HG03064 (cell line): ENCODE data around the gene SEC14L6.
"Not testable (repeated sequence)": the region's sequence is repeated elsewhere in the genome, so short reads cannot be mapped to it uniquely, and the experiment has no call there.

ENCODE experiments used
- ATAC-seq: cut with Tn5 transposase; IDR thresholded peaks from one replicate; pipeline ENCODE4 v1.9.1; 2021; ENCODE audit warnings: low read depth; ENCODE audit not compliant: unreplicated experiment

The SEC14L6 gene

DNA sequence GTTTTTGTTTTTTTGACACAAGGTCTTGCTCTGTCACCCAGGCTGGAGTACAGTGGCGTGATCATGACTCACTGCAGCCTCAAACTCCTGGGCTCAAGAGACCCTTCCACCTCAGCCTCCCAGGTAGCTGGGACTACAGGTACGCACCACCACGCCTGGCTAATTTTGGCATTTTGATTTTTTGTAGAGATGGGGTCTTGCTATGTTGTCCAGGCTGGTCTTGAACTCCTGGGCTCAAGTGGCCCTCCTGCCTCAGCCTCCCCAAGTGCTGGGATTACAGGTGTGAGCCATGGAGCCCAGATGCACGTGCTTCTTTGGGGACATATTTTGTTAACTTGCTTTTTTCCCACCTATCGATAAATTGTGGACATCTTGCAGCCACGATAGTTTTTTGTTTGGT lies 20.7 kb upstream of the SEC14L6 start:
- not testable (repeated sequence) for ATAC-seq

DNA sequence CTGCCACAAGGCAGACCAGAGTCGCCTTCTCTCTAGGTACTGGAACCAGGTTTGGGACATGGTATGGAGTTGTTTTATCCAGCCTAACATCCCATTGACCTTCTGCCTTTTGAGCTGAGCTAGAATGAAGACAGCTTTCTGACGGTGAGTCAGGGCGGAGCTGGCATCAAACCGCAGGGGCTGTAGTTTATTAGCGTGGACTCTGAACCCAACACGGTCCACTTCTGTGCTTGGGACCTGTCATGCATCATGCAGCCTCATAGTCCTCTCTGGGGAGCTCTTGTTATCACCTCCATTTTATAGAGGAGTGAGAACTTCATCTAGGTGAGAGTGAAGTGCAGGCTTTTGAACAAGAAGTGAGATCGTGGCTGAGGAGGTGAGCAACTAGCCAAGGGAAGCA lies 19.6 kb upstream of the SEC14L6 start:
- ATAC-seq = no peak

DNA sequence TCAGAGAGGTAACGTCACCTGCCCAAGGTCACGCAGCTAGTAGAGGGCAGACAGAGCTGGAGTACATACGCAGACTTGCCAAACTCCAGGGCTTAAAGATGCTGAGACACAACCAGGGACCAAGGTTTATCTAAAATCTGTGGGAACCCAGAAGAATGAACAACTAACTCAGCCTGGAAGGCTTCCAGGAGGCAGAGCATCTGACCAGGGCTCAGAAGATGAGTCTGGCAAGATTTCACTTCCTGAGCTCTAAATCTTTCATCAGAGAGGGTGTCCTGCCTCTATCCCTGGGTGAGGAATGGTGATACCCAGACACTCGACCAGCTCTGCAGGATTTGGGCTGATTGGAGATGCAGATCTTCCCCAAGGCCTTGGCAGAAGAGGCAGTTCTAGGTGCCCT lies 18.8 kb upstream of the SEC14L6 start:
- ATAC-seq = no peak

DNA sequence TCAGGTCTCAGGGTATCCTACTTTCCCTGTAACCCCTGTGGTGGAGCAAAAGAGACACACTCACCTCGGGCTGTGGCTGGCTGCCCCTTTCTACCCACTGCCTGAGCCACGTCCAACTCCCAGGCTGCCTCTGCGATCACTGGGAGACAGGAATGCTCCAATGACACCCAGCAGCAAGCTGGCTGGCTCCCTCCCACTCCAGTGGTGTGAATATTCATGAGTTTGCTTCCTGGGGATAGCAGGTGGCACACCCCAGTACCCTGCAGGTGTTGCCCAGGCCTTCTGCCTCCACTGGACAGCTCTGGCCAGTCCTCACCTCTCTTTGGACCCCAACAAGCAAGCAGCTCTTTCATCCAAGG lies 18.2 kb upstream of the SEC14L6 start:
- ATAC-seq = no peak

DNA sequence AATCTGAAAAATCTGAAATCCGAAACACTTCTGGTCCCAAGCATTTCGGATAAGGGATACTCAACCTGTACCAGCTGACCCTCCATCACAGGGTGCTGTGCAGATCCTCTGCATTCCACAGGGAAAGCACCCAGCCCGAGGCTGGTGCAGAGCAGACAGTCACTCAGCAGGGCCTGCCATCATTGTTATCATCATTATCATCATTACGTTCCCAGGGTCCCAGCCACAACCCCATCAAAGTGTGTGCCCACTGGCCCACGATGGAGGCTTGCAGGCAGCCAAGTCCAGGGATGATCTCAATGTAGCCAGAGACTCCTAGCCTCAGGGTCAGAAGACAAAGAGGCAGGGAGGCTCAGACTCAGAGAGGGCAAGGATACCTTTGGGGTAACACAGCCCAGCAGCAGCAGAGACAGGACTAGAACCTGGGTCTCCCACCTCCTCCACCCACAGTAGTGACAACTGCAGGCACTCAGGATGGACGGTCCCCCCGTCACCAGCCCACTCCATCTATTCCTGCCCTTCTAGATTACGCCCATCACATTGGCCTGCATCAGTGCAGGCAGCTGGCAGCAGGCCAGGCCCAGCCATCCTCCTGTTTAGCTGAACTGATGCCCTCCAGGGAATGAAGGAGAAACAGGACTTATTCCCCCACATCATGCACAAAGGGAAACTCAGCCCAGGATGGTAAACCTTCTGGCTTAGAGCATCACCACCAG lies 17.7 kb upstream of the SEC14L6 start:
- ATAC-seq = no peak

DNA sequence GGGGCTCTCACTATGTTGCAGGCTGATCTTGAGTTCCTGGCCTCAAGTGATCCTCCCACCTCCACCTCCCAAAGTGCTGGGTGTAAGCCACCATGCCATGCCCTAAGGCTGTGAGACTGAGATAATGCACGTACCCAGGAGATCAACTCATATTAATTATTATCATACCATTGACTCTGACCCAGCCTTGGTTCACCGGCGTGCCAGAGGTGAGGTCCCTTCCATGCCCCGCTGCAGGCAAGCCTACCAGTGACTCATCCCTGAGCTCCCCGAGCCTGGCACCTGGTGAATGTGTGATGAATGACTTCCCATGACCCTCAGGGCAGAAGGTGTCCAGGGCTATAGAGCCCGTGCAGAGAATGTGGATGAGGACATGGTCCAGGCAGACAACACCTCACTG lies 15.8 kb upstream of the SEC14L6 start:
- ATAC-seq = no peak

DNA sequence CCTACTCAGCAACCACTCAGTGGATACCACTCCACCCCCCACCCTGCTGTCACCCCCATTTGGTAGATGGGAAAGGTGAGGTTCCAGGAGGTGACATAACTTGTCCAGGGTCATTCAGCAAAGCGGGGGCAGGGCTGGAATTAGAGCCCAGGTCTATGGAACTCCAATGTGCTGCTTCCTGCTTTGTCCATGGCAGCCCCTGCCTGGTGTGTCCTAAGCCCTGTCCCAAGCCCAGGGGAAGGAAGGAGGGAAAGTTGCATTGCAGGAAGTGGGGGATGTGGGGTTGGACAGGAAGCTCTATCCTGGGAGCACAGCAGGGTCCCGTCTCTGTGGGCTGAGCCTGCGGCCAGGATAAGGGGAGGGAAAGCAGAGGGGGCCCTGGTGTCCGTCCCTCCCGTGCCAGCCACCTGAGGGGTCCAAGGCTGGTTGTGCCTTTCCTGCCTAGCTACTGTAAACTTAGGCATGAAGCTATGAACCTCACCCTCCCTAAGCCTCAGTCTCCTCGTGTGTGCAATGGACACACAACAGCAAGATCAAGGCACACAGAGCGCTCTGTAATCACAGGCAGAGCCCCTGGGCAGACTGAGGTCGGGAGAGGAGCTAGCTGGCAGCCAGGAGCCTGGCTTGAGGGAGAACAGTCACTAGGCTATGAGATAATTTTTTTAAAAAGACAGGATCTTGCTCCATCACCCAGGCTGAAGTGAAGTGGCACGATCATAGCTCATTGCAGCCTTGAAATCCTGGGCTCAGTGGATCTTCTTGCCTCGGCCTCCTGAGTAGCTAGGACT lies 15.1 kb upstream of the SEC14L6 start:
- ATAC-seq = no peak

DNA sequence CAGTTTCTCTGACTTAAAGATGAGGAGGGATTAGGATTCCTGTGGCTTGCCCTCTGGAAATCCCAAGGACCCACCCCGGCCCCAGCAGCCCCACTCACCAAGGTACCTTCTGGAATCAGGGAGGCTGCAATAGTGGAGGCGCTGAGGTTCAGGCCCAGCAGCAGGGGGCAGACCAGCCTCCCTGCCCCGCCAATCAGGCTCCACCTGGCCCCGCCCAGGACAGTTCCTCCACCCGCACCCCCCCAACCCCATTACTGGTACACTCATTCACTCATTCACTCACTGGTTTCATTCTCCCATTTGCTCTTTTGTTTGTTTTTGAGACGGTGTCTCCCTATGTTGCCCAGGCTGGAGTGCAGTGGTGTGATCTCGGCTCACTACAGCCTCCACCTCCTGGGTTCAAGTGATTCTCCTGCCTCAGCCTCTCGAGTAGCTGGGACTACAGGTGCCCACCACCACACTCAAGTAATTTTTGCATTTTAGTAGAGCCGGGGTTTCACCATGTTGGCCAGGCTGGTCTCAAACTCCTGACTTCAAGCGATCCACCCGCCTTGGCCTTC lies 14.2 kb upstream of the SEC14L6 start:
- not testable (repeated sequence) for ATAC-seq

DNA sequence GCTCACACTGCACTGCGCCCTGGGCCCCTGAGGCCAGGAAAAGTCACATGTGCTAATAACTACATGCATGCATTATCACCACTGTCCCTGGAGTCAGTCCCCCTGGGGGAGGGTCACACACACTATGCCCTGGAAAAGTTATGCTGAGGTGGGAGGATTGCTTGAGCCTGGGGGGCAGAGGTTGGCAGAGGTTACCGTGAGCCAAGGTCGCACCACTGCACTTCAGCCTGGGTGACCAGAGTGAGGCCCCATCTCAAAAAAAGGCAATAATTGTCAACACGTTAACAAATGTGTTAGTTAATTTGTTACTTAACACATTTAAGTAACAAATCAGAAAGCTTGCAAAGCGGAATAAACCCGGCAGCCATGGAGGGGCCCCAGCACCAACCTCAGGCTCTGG lies 13.3 kb upstream of the SEC14L6 start:
- no peak for ATAC-seq

DNA sequence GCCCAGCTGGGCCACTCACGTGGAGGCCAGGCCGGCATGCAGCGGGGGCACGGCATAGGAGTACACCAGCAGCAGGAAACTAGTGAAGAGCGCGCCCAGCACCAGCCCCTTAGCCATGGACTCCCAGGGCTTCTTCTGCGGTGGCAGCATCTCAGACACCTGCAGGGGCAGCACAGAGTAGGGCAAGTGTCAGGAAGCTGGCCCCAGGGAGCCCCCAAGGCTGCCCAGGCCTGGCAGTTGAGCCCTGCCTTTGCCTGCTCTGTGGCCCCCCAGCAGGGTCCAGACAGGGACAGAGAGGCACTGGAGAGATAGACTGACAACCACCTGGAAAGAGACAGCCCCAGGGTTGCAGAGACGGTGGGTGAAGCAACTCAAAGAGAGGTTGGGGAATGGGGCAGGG lies 10.7 kb upstream of the SEC14L6 start:
- ATAC-seq = no peak

DNA sequence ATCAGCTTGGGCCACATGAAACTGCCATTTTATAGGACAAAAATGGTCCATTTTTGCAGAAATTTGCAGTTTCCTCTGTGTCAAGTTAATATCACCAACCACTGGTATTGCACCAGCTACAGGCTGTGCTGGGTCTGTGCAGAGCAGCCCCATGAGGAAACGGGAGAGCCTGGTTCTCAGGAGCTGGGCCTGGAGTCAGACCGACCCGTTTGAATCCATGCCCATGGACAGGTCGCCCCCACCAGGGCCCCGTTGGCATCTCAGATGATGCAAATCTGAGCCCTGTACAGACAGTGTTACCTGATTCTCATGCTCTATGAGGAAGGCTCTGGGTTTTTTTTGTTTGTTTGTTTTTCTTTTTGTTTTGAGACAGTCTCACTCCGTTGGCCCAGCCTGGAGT lies 9.8 kb upstream of the SEC14L6 start:
- ATAC-seq = no peak

DNA sequence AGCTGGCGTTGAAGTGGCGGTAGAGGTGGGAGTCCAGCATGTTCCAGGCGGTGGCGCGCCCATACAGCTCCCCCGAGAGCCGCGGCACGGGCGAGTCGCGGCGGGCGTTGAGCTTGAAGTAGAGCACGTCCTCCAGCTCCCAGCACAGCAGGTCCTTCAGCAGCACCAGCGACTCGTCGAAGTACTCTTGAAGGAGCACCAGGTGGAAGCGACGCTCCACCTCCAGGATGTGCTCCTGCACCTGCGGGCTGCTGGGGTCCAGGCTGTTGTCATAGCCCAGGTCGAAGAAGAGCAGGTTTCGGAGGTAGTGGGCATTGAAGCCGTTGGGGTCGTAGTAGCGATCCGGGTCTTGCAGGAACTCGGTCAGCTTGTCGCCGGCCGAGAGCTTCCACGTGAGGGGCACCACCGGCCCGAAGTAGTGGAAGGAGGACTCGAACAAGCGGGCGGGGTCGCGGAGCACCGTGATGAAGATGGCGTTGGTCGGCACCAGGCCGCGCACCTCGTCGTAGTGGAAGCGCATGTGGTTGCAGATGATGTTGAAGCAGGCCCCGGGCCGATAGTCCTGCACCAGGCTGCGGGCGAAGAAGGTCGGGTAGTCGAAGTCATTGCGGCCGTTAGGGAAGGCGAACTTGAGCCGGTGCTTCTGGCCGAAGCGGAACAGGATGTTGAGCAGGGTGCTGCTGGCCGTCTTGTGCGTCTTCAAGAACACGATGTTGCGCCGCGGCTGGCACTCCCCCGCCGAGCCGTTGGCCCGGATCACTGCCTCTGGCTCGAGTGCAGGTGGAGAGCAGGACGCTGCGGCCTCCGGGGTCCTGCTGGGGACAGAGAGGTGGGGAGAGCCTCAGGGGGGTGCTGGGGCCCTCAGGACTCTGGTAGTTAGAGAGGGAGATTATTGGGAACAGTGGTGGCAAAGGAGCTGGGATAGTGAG lies 9.0 kb upstream of the SEC14L6 start:
- ATAC-seq = no peak

DNA sequence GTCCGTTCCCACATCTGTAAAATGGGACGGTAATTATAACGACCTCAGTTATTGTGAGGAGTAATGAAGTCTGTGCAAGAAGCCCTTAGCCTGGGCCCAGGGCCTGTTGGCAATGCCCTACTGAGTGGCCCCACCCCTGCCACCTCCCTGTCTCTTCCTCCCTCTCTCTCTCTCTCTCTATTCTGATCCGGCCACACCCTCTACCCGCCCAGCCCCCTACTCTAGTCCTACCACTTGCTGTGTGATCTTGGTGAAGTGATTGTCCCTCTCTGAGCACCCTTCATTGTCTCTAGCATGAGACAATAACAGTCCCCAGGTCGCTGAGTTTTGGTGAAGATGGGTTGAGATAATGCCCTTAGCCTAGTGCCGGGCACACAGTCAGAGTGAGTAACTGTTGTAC lies 7.4 kb upstream of the SEC14L6 start:
- ATAC-seq = no peak

DNA sequence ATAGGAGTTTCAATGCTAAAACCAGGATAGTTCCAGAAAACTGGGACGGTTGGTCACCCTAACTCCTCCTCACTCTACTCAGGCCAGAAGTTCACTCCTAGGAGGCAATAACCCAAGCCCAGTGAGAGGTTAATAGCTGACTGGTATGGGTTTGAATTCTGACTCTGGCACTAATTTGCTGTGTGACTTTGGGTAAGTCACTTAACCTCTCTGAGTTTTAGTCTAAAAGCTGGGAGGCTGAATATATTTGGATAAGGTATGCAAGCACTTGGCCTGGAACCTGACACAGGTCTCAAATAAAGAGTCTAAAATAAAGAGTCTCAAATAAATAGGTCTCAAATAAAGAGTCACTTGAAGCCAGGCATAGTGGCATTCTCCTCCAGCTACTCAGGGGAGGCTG lies 6.2 kb upstream of the SEC14L6 start:
- no peak for ATAC-seq

DNA sequence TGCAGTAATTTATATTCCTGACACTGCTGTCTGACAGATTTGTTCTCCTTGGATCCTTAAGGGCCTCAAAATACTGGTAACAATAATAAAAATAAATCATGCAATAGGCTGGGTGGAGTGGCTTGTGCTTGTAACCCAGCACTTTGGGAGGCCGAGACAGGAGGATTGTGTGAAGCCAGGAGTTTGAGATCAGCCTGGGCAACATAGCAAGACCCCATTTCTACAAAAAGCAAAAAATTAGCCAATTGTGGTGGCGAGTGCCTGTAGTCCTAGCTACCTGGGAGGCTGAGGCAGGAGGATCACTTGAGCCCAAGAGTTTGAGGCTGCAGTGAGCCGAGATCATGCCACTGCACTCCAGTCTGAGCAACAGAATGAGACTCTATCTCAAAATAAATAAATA lies 5.3 kb upstream of the SEC14L6 start:
- not testable (repeated sequence) for ATAC-seq

DNA sequence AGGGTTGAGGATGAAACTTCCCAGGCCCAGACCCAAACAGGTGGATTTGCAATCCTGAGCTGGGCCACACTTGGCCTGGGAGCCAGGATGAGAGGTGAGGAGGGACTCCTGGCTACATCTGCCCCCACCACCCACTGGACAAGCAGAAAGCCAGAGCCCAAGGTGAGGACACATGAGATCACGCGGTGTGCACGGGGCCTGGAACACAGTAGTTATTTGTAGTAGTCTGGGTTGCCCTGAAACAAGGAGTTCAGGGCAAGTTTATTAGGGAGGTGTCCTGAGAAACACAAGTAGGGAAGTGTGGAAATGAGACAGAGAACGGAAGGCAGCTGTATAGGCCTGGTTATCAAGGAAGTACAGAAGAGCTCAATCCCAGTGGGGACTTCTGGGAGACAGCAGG lies 647 bp upstream of the SEC14L6 start:
- ATAC-seq = no peak

DNA sequence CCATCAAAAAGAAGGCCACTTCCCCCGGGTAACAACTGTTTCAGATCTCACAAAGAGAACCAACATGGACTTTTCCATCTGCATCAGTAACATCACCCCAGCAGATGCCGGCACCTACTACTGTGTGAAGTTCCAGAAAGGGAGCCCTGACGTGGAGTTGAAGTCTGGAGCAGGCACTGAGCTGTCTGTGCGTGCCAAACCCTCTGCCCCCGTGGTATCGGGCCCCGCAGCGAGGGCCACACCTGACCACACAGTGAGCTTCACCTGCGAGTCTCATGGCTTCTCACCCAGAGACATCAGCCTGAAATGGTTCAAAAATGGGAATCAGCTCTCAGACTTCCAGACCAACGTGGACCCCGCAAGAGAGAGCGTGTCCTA lies 3.7 kb downstream of the SEC14L6 start:
- no peak for ATAC-seq

DNA sequence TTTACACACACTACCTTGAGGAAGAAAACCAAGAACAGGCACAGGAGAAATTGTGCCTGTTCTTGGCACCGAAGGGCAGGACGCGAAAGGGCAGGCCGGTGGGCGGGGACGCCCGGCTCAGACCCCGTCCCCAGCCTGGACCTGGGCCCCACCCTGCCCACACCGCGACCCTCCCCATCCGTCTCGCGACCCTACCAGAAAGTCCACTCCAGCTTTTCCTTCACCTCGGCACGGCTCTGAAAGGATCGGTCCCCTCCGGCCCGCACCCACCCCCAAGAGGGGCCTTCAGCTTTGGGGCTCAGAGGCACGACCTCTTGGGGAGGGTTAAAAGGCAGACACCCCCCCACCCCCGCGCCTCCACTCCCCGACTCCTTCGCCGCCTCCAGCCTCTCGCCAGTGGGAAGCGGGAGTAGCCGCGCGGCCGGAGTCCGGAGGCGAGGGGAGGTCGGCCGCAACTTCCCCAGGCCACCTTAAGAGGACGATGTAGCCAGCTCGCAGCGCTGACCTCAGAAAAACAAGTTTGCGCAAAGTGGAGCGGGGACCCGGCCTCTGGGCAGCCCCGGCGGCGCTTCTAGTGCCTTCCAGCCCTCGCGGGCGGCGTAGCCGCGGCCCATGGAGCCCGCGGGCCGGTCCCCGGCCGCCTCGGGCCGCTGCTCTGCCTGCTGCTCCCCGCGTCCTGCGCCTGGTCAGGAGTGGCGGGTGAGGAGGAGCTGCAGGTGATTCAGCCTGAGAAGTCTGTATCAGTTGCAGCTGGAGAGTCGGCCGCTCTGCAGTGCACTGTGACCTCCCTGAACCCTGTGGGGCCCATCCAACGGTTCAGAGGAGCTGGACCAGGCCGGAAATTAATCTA lies 4.4 kb downstream of the SEC14L6 start:
- no peak for ATAC-seq

DNA sequence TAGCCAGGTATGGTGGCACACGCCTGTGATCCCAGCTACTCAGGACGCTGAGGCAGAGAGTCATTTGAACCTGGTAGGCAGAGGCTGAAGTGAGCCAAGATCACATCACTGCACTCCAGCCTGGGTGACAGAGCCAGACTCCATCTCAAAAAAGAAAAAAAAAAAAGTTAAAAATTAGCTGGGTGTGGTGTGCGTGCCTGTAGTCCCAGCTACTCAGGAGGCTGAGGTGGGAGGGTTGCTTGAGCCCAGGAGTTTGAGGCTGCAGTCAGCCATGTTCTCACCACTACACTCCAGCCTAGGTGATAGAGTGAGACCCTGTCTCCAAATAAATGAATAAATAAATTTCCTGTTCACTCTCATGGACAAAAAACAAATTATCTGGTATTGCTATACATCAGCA lies 5.0 kb downstream of the SEC14L6 start:
- ATAC-seq = not testable (repeated sequence)

DNA sequence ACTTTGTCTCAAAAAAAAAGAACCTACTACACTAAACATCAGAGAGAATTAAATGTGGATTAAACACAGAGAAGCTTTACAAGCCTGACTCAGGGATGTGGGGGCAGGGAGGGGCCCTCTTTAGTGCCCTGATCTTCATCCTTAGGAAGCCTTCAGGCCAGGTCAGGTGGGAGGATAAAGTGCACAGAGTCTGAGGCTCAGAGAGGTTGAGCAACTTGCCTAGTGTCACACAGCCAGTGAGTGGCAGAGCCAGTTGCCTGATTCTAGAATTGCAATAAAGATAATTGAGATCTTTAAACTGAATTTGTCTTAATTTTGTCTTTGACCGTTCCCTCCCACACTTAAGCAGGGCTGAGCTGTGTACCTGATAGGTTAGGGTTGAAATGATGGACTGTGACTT lies 7.2 kb downstream of the SEC14L6 start:
- no peak for ATAC-seq
